Heart left ventricle (tissue), 13 donors: ENCODE data around the gene AAK1.

ENCODE experiments used
- CTCF ChIP-seq, 12 donors: fragments of 200-600 bp; sonication (generic) in 4 of 12; IDR thresholded peaks; one replicate each; pipeline versions ENCODE4 v1.5.0 to v1.8.0; 2018 to 2022; ENCODE audit warnings: antibody characterized with exemption in 12 of 12, mild to moderate bottlenecking in 5 of 12
- POLR2A ChIP-seq, 2 donors: fragments of 450-650 bp; IDR thresholded peaks; one replicate each; pipeline ENCODE4 v1.6.1; 2017; ENCODE audit warnings: antibody characterized with exemption in 2 of 2, mild to moderate bottlenecking in 2 of 2, moderate library complexity in 2 of 2
- donor health status: ischemic (EF 13 %, LVEDD 7.1; RV severe dilation, severe dysfunction).
- donor health status: DM: no; HTN: yes; CAD: no.
- donor health status: DM: no; HTN: no; CAD: no.
- donor health status: ischemic (EF 25% LVEDD 6.9; RV normal size, moderate dysfunction).
- donor health status: ischemic (EF 25% LVEDD 5.7; RV mildly dilated, moderate dysfunction).
- donor health status: ischemic (EF 35%, LVEDD 5.7; RV mildly dilated, moderate dysfunction).
- donor health status: nonischemic (EF 11% LVEDD 7.7; RV severe dilation, severe dysfunction).
- donor health status: DM: yes; HTN: yes; CAD: no.
- donor health status: PGD.
- donor health status: ischemic (EF 29% LVEDD 5.4; RV normal size, mild dysfunction).
- donor health status: nonischemic (EF 23%, LVEDD 6.1; RV moderate dilation, normal function).

GRCh38 chr2:69677914-69678313 lies 34.4 kb upstream of the AAK1 start:
- TF ChIP-seq CTCF (IDR thresholded peaks at IDR 0.05) (no peak), POLR2A (IDR thresholded peaks at IDR 0.05) (no peak)
